HUES64 (cell line): ENCODE measurements around the gene CHST9.

Experiments
- H3K27ac ChIP-seq: 2 replicates; pipeline ENCODE4 v1.7.0; 2013; ENCODE audit warnings: low read depth, low read length, inconsistent platforms
- H3K27me3 ChIP-seq: 2 replicates; pipeline ENCODE4 v1.6.1; 2013; ENCODE audit warnings: mild to moderate bottlenecking, low read length; ENCODE audit not compliant: insufficient read depth
- H3K36me3 ChIP-seq: 2 replicates; pipeline ENCODE4 v1.6.1; 2013; ENCODE audit warnings: mild to moderate bottlenecking, low read length; ENCODE audit not compliant: insufficient read depth
- H3K4me1 ChIP-seq: 2 replicates; pipeline ENCODE4 v1.6.1; 2013; ENCODE audit warnings: mild to moderate bottlenecking, low read length, moderate library complexity; ENCODE audit not compliant: insufficient read depth
- H3K4me3 ChIP-seq: 2 replicates; pipeline ENCODE4 v1.5.1; 2013; ENCODE audit warnings: mild to moderate bottlenecking, low read length, moderate library complexity
- H3K9ac ChIP-seq: 2 replicates; pipeline ENCODE4 v1.6.1; 2013; ENCODE audit warnings: mild to moderate bottlenecking, low read depth, low read length
- H3K9me3 ChIP-seq: 2 replicates; pipeline ENCODE4 v1.6.1; 2013; ENCODE audit warnings: low read depth, low read length; ENCODE audit not compliant: insufficient read depth
- WGBS: fragments of 150-250, 120-280 bp; methylation state at CpG from one replicate; pipeline ENCODE4 v1.1.7; 2013; ENCODE audit warnings: missing lambda C conversion rate; 5-methylcytosine and 5-hydroxymethylcytosine counted together

CHST9 gene

DNA sequence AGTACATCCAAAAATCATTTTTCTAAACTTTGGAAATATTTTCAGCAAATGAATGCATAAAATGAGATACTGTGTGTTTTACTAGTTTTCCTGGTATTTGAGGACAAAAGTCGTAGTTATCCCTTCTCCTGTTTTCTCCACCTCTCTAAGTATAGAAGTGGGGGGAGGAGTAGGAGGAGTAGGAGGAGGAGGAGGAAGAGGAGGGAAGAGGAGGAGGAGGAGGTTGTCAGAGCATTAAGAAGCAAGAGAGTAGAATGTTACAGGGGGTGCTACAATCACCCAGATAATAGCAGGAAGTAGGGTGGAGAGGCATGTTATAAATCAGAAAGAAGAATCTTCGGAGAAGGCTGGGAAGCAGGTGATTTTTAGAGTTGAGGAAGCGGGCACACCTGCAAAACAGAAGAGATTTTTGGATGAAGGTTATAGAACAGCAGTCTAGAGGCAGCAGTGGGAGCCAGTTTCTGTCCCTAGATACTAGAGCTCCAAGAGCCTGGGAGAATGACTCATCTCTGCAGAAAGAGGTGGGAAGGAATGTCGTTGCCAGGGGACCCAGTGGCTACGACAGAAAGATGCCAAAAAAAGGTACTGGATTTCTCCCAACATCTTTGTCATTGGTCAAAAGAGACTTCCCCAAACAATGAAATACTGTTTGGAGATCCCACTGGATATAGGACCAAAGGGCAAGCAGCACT is 275.4 kb downstream of the CHST9 start:
- Histone ChIP-seq H3K9ac (no peak overlapping the region), H3K4me1 (peaks cover 8% of the 10 kb centered on the region; the same call in 1 of the 2 replicates), H3K4me3 (no peak overlapping the region), H3K27ac (no peak overlapping the region), H3K9me3 (no peaks in the 10 kb centered on the region), H3K36me3 (no peaks in the 10 kb centered on the region), H3K27me3 (no peaks in the 10 kb centered on the region)
- WGBS, result 52% methylated on average over 5 of the region's 5 CpGs

DNA sequence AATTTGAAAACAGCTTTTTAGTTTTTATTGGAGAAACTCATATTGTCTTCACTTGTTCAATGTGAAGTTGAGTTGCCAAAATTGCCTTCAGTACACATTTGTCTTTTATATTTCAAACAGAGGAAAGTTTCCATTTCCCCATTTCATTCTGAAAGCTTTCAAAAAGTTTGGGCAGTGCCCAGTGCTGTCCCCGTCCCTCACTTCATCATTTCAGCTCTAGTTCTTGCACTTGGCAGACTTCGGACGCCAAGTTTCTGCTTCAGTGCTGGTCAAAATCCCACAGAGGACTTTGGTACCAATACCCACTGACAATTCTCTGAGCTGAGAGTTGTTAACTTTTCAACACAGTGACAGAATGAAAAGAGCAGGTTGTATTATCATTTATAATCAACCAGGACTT is 276.2 kb downstream of the CHST9 start:
- H3K27me3 ChIP-seq, result no peaks in the 10 kb centered on the region

DNA sequence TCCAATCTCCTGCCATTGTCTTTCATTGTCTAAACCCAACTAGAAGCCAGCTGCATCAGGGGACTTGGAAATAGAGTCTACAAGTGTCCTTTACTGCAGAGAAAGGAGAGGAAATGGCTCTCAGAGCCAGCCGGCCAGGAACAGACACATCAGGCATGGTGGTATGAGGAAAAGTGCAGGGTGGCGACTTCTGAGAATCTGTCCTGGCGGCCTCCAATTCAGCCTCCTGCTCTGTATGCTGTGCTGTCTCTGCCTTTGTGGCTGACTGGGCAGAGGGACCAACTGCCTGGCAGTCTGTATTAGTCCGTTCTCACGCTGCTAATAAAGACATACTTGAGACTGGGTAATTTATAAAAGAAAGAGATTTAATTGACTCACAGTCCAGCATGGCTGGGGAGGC is 282.8 kb downstream of the CHST9 start:
- H3K9me3 ChIP-seq, result peaks cover 16% of the 10 kb centered on the region
- no peak overlapping the region for H3K27ac ChIP-seq
- H3K4me1 ChIP-seq, result no peaks in the 10 kb centered on the region
- H3K36me3 ChIP-seq, result no peaks in the 10 kb centered on the region
- WGBS, result 92% methylated on average over 5 of the region's 5 CpGs
- H3K4me3 ChIP-seq, result no peak overlapping the region
- H3K9ac ChIP-seq, result no peak overlapping the region
- no peaks in the 10 kb centered on the region for H3K27me3 ChIP-seq

More for the DNA sequence above, 276.2 kb downstream of the CHST9 start:
- H3K4me3 ChIP-seq, result no peak overlapping the region
- H3K9ac ChIP-seq, result no peak overlapping the region
- WGBS, result 78% methylated on average over 3 of the region's 3 CpGs
- H3K27ac ChIP-seq, result no peak overlapping the region
- H3K36me3 ChIP-seq, result no peaks in the 10 kb centered on the region
- H3K4me1 ChIP-seq, result peaks cover 8% of the 10 kb centered on the region; the same call in 1 of the 2 replicates
- peaks cover 2% of the 10 kb centered on the region; the same call in 1 of the 2 replicates for H3K9me3 ChIP-seq

- no peaks in the 10 kb centered on the region for H3K4me1 ChIP-seq
- peaks cover 16% of the 10 kb centered on the region for H3K9me3 ChIP-seq
- no peaks in the 10 kb centered on the region for H3K36me3 ChIP-seq
- no peak overlapping the region for H3K4me3 ChIP-seq
- no peak overlapping the region for H3K9ac ChIP-seq
- H3K27me3 ChIP-seq, result no peaks in the 10 kb centered on the region
- no peak overlapping the region for H3K27ac ChIP-seq
Measured at GRCh38 chr18:26901020-26901419, 284.1 kb downstream of the CHST9 start.

DNA sequence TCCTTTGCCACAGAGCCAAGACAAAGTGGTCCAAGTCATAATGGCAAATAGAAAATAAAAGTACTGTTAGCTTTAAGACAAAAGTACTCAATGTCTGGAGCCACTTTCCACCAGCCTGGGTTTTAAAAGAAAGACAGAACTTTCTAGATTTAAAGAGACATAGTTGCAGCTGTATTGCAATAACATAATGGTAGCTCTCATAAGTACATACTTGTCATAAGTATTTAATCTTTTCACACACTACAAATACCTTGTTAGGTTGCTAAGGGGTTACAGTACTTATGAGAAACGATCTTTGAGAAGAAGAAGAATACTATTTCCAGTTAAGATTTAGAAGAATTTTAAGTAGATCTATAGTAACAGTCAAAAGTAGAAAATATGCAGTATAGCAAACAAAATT is 290.7 kb downstream of the CHST9 start:
- Histone ChIP-seq H3K4me1 (peaks cover 23% of the 10 kb centered on the region), H3K9me3 (no peaks in the 10 kb centered on the region), H3K9ac (no peak overlapping the region), H3K36me3 (no peaks in the 10 kb centered on the region), H3K27me3 (no peaks in the 10 kb centered on the region), H3K27ac (no peak overlapping the region; the same call in 1 of the 2 replicates), H3K4me3 (no peak overlapping the region)
- no CpG with 5 or more reads among the region's 1 CpG for WGBS

GRCh38 chr18:26893996-26894395 is 291.1 kb downstream of the CHST9 start:
- Histone ChIP-seq H3K9me3 (no peaks in the 10 kb centered on the region), H3K27ac (no peak overlapping the region; the same call in 1 of the 2 replicates), H3K9ac (no peak overlapping the region), H3K4me3 (no peak overlapping the region), H3K4me1 (peaks cover 23% of the 10 kb centered on the region), H3K36me3 (no peaks in the 10 kb centered on the region), H3K27me3 (no peaks in the 10 kb centered on the region)
- 19% methylated on average over 6 of the region's 6 CpGs for WGBS

DNA sequence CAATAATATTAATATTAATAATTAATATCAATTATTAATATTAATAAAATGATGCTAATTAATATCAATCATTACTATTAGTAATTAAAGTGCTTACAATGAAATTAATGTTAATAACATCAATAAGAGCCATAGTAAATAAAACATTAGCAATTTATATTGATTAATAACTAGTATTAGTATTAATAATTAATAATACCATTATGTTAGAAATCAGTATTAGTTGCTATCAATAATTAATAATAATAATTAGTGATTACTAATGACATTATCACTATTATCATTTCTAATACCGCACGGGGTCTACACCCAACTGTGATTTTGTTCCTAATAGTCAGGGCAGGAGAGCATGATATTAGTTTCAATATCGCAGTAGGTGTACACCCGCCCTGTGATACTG is 296.8 kb downstream of the CHST9 start:
- Histone ChIP-seq H3K36me3 (no peaks in the 10 kb centered on the region), H3K27me3 (no peaks in the 10 kb centered on the region), H3K4me1 (no peaks in the 10 kb centered on the region), H3K9ac (no peak overlapping the region), H3K4me3 (no peak overlapping the region), H3K9me3 (no peaks in the 10 kb centered on the region), H3K27ac (no peak overlapping the region)
- 96% methylated on average over 4 of the region's 4 CpGs for WGBS

GRCh38 chr18:26875040-26875654 is 310.0 kb downstream of the CHST9 start:
- Histone ChIP-seq H3K4me3 (no peak overlapping the region), H3K36me3 (no peaks in the 10 kb centered on the region), H3K27me3 (no peaks in the 10 kb centered on the region), H3K27ac (no peak overlapping the region), H3K9me3 (no peaks in the 10 kb centered on the region), H3K9ac (no peak overlapping the region), H3K4me1 (no peaks in the 10 kb centered on the region)
- 93% methylated on average over 2 of the region's 2 CpGs for WGBS

DNA sequence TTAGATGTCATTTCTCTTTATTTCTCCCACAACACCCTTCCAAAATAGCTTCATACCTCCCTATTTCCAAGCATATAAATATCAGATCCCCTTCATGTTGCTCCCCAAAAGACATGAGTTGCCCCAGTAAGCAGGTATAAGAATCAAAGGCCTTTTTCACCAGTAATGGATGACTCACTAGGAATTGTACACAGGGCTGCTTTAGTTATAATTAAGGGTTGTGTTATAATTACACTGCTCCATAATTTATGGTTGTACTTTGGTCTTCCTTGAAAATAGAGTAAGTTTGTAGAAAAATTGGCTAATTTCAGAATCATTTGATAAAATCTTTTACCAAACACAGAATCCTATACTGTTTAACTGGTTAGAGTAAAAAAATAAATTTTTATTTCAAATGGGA is 310.8 kb downstream of the CHST9 start:
- no peaks in the 10 kb centered on the region for H3K4me1 ChIP-seq
- no peak overlapping the region for H3K4me3 ChIP-seq
- no peak overlapping the region for H3K27ac ChIP-seq
- H3K36me3 ChIP-seq, result no peaks in the 10 kb centered on the region
- no peak overlapping the region for H3K9ac ChIP-seq
- H3K27me3 ChIP-seq, result no peaks in the 10 kb centered on the region
- no peaks in the 10 kb centered on the region for H3K9me3 ChIP-seq

DNA sequence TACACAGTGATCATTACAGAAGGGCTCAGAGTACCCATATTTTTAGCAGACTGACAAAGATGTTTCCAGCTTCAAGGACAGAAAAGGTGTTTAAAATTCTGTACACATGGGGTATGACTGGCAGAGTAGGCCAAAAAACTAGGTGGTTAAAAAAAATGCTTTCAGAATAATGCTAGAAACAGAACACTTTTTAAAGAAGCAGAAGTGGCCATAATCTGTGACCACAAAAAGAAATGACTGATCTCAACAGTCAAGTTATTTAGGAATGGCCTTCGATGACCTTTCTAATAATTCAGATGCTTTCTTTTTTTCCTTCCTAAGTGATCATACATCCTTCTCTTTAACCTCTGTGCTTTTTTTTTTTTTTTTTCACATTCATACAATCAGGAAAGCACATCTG is 315.5 kb downstream of the CHST9 start:
- WGBS, result 98% methylated on average over 1 of the region's 1 CpG
- no peak overlapping the region for H3K9ac ChIP-seq
- H3K4me3 ChIP-seq, result no peak overlapping the region

GRCh38 chr18:26868968-26869586 is 316.0 kb downstream of the CHST9 start:
- no peaks in the 10 kb centered on the region for H3K9me3 ChIP-seq
- H3K36me3 ChIP-seq, result no peaks in the 10 kb centered on the region
- H3K27me3 ChIP-seq, result peaks cover 6% of the 10 kb centered on the region
- no peak overlapping the region for H3K4me3 ChIP-seq
- H3K27ac ChIP-seq, result no peak overlapping the region
- H3K4me1 ChIP-seq, result peaks cover 13% of the 10 kb centered on the region; the same call in 1 of the 2 replicates
- WGBS, result 87% methylated on average over 6 of the region's 6 CpGs
- no peak overlapping the region for H3K9ac ChIP-seq

More for the DNA sequence above, 315.5 kb downstream of the CHST9 start:
- Histone ChIP-seq H3K36me3 (no peaks in the 10 kb centered on the region), H3K4me1 (peaks cover 8% of the 10 kb centered on the region; the same call in 1 of the 2 replicates), H3K9me3 (no peaks in the 10 kb centered on the region), H3K27ac (no peak overlapping the region), H3K27me3 (peaks cover under 1% of the 10 kb centered on the region; the same call in 1 of the 2 replicates)
